HG03139 (cell line): ENCODE measurements around the gene CBFA2T3.

Source experiments
- ATAC-seq: cut with Tn5 transposase; IDR thresholded peaks from one replicate; pipeline ENCODE4 v1.9.1; 2021; ENCODE audit not compliant: unreplicated experiment

The CBFA2T3 gene

GRCh38 chr16:88939972-88940861 is 36.8 kb downstream of the CBFA2T3 start:
- ATAC-seq: no peak

GRCh38 chr16:88939245-88939971 is 37.6 kb downstream of the CBFA2T3 start:
- ATAC-seq: no peak

- ATAC-seq: no peak
These were observed 38.2 kb downstream of the CBFA2T3 start for GRCh38 chr16:88938777-88939244.

- ATAC-seq: no peak
These were observed 38.8 kb downstream of the CBFA2T3 start for GRCh38 chr16:88938119-88938776.

DNA sequence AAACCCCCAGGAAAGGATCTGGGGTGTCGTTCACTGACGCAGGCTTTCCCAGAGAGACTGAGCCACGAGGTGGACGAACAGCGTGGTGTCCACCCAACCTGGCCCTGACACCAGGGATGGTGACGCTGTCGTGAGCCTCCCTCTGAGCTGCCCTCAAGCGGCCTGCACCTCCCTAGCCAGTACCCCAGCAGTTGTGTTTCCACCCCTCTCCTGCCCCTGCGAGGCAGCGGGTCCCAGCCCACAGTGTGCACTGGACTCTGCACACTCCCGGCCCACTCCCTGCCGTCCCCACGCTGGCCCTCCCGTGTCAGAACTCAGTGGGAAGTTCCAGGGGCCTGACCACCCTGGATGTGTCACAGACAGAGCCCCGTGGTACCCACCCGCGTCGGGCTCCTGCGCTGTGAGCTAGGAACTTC is 39.8 kb downstream of the CBFA2T3 start:
- ATAC-seq: no peak

DNA sequence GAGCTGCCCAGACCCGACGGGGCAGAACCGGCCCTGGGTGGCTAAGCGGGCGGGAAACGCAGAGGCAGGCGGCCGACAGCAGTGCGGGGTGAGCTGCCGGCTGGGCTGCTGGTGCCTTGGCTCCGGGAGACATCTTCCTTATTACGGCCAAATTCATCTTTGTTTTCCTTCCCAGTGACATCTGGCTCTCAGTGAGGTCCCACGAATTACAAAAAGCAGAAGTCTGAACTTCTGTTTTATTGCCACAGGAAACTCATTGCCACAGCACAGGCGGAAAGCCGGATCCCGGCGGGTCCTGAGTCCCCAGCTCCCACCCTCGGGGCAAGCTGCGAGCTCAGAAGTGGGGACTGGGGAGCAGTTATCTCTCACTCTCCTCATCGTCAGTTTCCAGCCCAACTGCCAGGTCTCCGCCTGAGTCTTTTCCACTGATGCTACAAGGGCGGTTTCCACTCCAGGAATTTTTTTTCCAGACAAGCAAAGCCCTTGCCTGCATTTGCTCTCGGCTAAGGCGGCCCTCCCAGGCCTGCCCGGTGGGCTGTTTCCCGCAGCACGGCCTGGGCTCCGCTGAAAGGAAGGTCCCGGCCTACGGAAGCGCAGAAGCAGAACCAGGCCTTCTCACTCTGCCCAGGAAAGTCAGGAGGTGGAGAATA is 40.3 kb downstream of the CBFA2T3 start:
- ATAC-seq: no peak

DNA sequence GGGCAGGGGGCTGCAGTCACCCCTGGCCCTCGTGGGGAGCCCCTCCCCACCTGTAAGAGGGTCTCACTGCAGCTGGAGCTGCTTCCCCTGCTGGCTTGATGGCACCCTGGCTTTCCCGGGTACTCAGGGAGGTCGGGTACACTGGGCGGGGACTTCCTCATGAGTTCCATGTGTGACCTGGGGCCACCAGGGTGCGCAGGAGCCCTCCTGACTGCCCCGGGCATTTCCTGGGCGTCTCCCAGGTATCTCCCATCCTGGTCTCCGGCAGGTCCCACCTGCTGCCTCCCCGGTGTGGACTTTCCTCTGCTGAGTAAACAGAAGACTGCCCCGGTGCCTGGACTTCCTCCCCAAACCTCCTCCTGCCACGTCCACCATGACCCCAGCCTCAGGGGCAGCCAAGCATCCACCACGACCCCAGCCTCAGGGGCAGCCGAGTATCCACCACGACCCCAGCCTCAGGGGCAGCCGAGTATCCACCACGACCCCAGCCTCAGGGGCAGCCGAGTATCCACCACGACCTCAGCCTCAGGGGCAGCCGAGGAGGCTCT is 40.9 kb downstream of the CBFA2T3 start:
- ATAC-seq: no peak

- ATAC-seq: no peak
These were observed 42.8 kb downstream of the CBFA2T3 start for GRCh38 chr16:88934066-88934667.

- no peak for ATAC-seq
These were observed 44.1 kb downstream of the CBFA2T3 start for GRCh38 chr16:88932929-88933328.

DNA sequence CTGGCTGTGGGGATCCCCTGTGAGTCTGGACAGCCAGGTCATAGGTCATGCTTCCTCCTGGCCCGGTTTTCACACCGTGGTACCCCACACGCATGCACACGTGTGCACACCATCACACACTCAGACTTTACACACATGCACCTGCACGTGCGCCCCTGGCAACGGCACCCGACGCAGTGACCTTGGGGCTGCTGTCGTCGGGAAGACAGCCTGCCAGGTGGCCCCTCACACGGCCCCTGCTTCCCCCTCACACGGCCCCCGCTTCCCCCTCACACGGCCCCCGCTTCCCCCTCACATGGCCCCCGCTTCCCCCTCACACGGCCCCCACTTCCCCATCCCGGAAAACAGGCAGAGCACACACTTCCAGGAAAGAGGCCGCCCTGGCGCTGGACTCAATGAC is 45.1 kb downstream of the CBFA2T3 start:
- ATAC-seq: no peak

DNA sequence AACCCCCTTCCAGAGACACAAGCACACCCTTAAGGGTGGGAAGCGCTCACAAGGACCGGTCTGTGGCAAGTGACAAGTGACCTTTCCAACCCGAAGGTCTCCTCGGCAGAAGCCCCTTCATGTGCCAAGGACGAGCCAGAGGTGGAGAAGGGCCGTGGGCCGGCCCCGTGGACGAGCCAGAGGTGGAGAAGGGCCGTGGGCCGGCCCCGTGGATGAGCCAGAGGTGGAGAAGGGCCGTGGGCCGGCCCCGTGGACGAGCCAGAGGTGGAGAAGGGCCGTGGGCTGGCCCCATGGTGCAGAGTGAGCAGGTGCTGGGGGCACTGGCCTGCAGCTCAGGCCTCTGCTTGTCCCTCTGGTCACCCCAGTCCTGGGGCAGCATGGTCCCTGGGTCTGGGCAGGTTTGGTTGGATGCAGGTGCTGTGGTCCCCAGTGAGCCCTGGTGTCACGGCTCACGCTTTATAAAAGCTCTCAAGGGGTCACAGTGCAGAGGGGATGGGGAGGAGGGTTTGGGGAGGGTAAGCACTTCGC is 45.6 kb downstream of the CBFA2T3 start:
- ATAC-seq: no peak

DNA sequence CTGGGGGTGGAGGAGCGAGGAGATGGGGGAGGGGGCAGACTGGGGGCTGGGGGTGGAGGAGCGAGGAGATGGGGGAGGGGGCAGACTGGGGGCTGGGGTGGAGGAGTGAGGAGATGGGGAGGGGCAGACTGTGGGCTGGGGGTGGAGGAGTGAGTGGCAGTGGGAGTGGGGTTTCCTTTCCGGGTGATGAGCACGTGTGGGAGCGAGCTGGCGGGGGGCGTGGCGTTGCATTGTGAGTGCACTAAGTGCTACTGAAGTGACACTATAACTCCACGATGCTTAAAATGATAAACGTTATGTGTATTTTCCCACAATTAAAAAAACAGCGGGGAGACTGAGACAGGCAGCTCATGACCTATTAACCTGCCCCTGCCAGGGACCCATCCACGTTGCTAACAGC is 46.3 kb downstream of the CBFA2T3 start:
- ATAC-seq: no peak

DNA sequence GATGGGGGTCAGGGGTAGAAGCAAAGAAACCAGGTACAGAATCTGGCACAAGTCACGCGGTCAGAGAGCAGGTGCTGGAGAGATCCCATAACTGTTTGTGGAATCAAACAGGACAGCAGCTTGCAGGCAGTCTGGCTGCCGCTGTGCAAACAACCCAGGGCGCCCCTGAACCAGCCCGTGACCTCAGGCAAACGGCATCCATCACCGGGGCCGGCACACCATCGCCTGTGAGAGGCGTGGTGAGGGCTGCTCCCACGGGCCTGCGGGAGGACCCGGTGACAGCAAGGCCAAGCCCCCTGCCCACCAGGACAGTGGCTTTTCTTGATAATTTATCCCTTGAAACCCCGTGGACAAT is 47.9 kb downstream of the CBFA2T3 start:
- no peak for ATAC-seq

GRCh38 chr16:88928405-88929090 is 48.5 kb downstream of the CBFA2T3 start:
- ATAC-seq: no peak

DNA sequence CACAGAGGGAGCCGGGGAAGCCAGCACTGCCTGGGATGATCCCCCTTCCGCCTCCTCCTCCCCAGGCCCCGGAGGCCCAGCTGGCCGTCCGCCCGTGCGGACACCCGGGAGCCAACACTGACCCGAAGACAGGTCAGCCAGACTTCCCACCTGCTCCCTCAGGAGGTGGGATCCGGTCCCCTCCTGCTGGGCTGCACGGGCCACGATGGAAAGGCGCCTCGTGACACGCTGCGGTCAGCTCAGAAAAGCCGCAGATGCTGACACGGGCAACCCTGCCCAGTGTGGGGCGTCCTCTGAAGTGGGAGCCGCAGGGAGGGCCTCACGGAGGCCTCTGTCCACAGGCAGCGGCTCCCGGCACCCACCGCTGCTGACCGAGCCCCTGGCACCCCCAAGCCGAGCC is 49.3 kb downstream of the CBFA2T3 start:
- no peak for ATAC-seq

- ATAC-seq: no peak
These were observed 50.0 kb downstream of the CBFA2T3 start for GRCh38 chr16:88927010-88927409.

DNA sequence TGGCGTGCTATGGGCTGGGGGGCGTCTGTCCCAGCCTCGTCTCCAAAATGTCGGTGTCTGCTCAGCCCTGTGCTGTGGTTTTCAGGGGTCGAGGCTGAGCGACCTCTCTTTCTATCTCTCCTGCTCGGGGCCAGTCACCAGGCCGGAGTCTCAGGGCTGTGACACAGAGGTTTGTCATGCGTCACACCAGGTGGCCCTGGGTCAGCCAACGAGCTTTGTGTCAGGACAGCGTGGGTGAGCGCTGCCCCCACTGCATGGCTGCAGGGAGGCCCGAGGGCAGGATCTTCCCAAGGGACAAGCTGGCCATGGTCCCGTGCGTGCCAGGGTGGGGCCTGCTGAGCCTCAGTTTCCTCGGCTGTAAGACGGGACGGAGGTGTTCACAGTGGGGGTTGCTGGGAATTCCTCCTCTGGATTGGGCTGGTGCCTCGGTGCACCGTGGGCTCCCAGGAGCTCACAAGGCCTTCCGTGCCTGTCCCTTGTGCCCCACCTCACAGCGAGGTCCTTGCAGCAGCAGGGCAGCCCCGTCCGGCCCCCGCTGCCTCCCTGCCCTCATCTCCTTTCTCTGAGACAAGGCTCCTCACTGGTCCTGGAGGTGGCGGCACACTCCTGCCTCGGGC is 50.5 kb downstream of the CBFA2T3 start:
- ATAC-seq: no peak

DNA sequence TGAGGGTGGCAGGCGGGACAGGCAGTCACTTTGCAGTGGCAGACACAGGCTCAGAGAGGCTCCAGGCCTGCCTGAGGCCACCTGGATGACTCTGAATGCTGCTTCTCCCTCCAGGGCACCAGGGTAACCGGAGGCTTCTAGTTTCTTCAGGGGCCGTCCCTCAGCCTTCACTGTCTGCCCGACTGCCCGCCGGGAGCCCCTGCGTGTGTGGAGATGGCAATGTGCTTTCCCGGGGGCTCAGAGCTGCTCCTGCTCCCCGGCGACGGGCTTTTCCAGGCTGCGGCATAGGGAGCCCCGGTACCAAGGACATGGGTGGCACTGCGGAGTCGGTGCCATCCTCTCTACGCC is 51.5 kb downstream of the CBFA2T3 start:
- ATAC-seq: no peak

- ATAC-seq: no peak
These were observed 52.0 kb downstream of the CBFA2T3 start for GRCh38 chr16:88924834-88925539.
